Fibroblast of lung (primary cell): ENCODE data around the gene TTI1. TPM values are rescaled to one million over a fixed set of nuclear protein-coding genes. Genes with fewer than 3 reads are reported as not detected.

Experiments
- DNase-seq, 2 donors: peaks; one replicate each; pipeline versions ENCODE4 v3.0.0 to v3.0.0-alpha.2; 2010; ENCODE audit warnings: low read depth in 2 of 2
- H2AFZ ChIP-seq: 2 replicates; pipeline ENCODE4 v1.5.1; 2012; ENCODE audit warnings: low read length, control low read depth, inconsistent platforms
- H3K27ac ChIP-seq: 2 replicates; pipeline ENCODE4 v1.5.1; 2011; ENCODE audit warnings: low read length, control low read depth; ENCODE audit not compliant: insufficient read depth
- H3K27me3 ChIP-seq: 2 replicates; pipeline ENCODE4 v1.5.1; 2011; ENCODE audit warnings: mild to moderate bottlenecking, low read length; ENCODE audit not compliant: control insufficient read depth, insufficient read depth
- H3K36me3 ChIP-seq: 2 replicates; pipeline ENCODE4 v1.5.1; 2011; ENCODE audit warnings: low read length; ENCODE audit not compliant: control insufficient read depth, insufficient read depth
- H3K4me1 ChIP-seq: 2 replicates; pipeline ENCODE4 v1.5.1; 2011; ENCODE audit warnings: low read length; ENCODE audit not compliant: control insufficient read depth, insufficient read depth; ENCODE audit errors: extremely low read depth
- H3K4me2 ChIP-seq: 2 replicates; pipeline ENCODE4 v1.5.1; 2011; ENCODE audit warnings: low read length, control low read depth; ENCODE audit not compliant: insufficient read depth; ENCODE audit errors: extremely low read depth
- H3K4me3 ChIP-seq, 4 experiments: fragments of 200-600 bp in 1 of 4; sonication (generic) in 1 of 4; replicated peaks in 1 of 4; 2 replicates each; pipeline ENCODE4 v1.5.1; 2011 to 2016; ENCODE audit warnings: low read length in 4 of 4, low read depth in 3 of 4, mild to moderate bottlenecking in 3 of 4, control low read depth in 2 of 4, inconsistent platforms in 1 of 4, mixed read lengths in 1 of 4; ENCODE audit not compliant: insufficient read depth in 1 of 4; ENCODE audit errors: control extremely low read depth in 1 of 4
- H3K79me2 ChIP-seq: 2 replicates; pipeline ENCODE4 v1.5.1; 2012; ENCODE audit warnings: mild to moderate bottlenecking, low read length, inconsistent platforms; ENCODE audit not compliant: control insufficient read depth, insufficient read depth
- H3K9ac ChIP-seq: 2 replicates; pipeline ENCODE4 v1.5.1; 2011; ENCODE audit warnings: mild to moderate bottlenecking, low read length, control low read depth; ENCODE audit not compliant: insufficient read depth
- H3K9me3 ChIP-seq: 2 replicates; pipeline ENCODE4 v1.5.1; 2012; ENCODE audit warnings: low read depth, low read length; ENCODE audit not compliant: control insufficient read depth, insufficient read depth
- H4K20me1 ChIP-seq: 2 replicates; pipeline ENCODE4 v1.5.1; 2011; ENCODE audit warnings: low read length; ENCODE audit not compliant: control insufficient read depth, insufficient read depth; ENCODE audit errors: extremely low read depth
- CTCF ChIP-seq, 2 donors: IDR thresholded peaks in 1 of 2; conservative IDR thresholded peaks in 1 of 2; 1 replicate in 1 of 2; 2 replicates in 1 of 2; pipeline ENCODE4 v1.5.1; 2011 to 2012; ENCODE audit warnings: low read length in 2 of 2, control low read depth in 1 of 2, inconsistent platforms in 1 of 2, low read depth in 1 of 2, mild to moderate bottlenecking in 1 of 2
- EZH2 ChIP-seq: IDR thresholded peaks from 2 replicates; pipeline ENCODE4 v1.5.1; 2012; ENCODE audit warnings: low read length, control low read depth, mild to moderate bottlenecking; ENCODE audit errors: missing control alignments
- polyA plus RNA-seq, 2 donors: library from polyadenylated mRNA; depleted of rRNA in 1 of 2; stranded (reverse) in 1 of 2; unstranded in 1 of 2; fragments of >200 nt; gene quantifications; 2 replicates each; pipeline ENCODE4 v1.2.1, GENCODE V29; 2011 to 2012; ENCODE audit warnings: missing spikeins in 1 of 2
- total RNA-seq: library from RNA; depleted of rRNA; stranded (reverse); fragments of >200 nt; gene quantifications from 2 replicates; pipeline ENCODE4 v1.2.1, GENCODE V29; 2014

Gene TTI1
- total and polyA plus RNA-seq, 2 donors (not counting 1 experiment from before 2014, with no cell fraction given) = 12.6 to 20.0 TPM

DNA sequence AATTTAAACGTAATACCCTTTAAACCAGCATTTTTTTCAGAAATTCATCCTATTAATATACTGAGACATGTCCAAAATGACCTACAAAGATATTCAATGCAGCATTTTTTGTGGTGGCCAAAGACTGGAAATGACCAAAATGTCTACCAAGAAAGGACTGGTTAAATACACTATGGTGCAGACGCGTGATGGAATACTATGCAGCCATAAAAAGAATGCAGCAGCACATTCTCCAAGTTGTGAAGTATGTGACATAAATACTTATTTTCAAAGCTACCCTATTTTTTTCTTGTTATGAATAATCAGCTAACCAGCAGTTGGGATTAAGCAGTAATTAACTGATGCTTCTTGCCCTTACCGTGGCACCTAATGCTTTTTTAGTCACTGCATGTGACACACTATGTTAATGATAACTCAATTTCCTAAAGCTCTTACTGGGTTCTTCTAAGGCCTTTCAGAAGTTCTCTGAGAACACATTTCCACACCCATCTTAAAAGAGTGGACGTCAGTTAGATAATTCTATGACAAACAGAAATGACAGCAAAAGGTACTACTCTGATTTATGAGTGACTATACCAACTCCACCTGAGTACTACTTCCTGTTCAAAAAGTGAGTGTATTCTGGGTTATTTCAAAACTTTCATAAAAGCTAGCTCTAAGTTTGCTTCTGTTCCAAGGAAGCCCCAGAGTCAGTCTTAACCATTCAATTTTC, 24.9 kb downstream of the TTI1 start:
- no peak overlapping the region for H3K27ac ChIP-seq
- no peak overlapping the region for H3K4me2 ChIP-seq
- H3K4me1 ChIP-seq = no peaks in the 10 kb centered on the region
- no peak overlapping the region for H3K9ac ChIP-seq
- H3K36me3 ChIP-seq = peaks cover 8% of the 10 kb centered on the region
- H3K79me2 ChIP-seq = no peaks in the 10 kb centered on the region
- H2AFZ ChIP-seq = no peak overlapping the region
- H3K27me3 ChIP-seq = no peaks in the 10 kb centered on the region
- no peak for DNase-seq
- H3K9me3 ChIP-seq = no peaks in the 10 kb centered on the region
- no peaks in the 10 kb centered on the region for H4K20me1 ChIP-seq
- no peak overlapping the region for H3K4me3 ChIP-seq
- TF ChIP-seq CTCF (conservative IDR thresholded peaks at IDR 0.05 in 1 of 2, IDR thresholded peaks at IDR 0.05 in 1 of 2; ENCODE audit: low read depth in 1 of 2, low read length in 2 of 2) (no peak), EZH2 (no peak)

DNA sequence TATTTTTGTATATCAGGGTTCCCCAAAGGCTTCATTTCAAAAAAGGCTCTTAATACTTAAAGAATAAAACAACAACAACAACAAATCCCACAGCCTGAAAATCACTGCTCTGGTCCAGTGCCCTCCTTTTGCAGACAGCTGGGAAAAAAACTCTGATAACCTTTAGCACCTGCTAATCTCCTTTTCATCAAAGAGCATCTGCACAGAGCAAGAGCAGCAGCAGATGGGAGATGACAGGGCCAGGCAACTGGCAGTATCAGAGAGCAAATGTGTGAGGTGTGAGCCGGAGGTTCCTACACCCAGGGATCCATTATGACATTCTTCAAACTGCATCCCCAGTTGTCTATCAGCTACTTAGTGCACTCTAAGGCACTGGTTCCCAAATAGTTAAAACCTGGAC, 25.7 kb downstream of the TTI1 start:
- H3K4me1 ChIP-seq = no peaks in the 10 kb centered on the region
- H2AFZ ChIP-seq = no peak overlapping the region
- H4K20me1 ChIP-seq = no peaks in the 10 kb centered on the region
- no peaks in the 10 kb centered on the region for H3K9me3 ChIP-seq
- no peak for TF ChIP-seq CTCF (conservative IDR thresholded peaks at IDR 0.05 in 1 of 2, IDR thresholded peaks at IDR 0.05 in 1 of 2; ENCODE audit: low read depth in 1 of 2, low read length in 2 of 2)
- no peak for TF ChIP-seq EZH2
- no peak overlapping the region for H3K9ac ChIP-seq
- no peaks in the 10 kb centered on the region for H3K27me3 ChIP-seq
- H3K79me2 ChIP-seq = no peaks in the 10 kb centered on the region
- no peak for DNase-seq
- H3K4me2 ChIP-seq = no peak overlapping the region
- H3K36me3 ChIP-seq = peaks cover 8% of the 10 kb centered on the region
- no peak overlapping the region for H3K27ac ChIP-seq
- H3K4me3 ChIP-seq = no peak overlapping the region

DNA sequence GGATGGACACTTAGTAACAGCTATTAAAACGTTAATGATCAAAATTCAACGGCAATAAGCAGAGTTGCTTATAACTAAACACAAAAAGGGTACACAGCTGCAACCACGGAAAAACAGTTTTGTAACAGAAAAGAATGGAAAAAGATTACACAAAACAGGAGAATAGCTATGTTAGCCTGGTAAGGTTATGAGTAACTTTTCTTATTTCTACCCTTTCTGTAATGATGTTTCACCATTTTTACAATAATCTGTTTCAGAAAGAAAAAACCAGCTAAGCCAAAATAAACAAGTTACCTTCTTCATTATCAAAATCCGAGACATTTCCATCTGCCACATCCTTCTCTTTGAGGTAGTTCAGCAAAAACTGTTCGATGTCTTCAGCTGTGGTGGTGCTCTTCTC, 27.4 kb downstream of the TTI1 start:
- Histone ChIP-seq H3K9ac (no peak overlapping the region), H3K36me3 (no peaks in the 10 kb centered on the region), H2AFZ (no peak overlapping the region), H3K79me2 (no peaks in the 10 kb centered on the region), H3K27ac (no peak overlapping the region), H3K4me3 (no peak overlapping the region), H3K27me3 (no peaks in the 10 kb centered on the region), H3K9me3 (no peaks in the 10 kb centered on the region), H4K20me1 (no peaks in the 10 kb centered on the region), H3K4me2 (no peak overlapping the region), H3K4me1 (peaks cover 16% of the 10 kb centered on the region)
- no peak for DNase-seq
- TF ChIP-seq EZH2 = no peak
- TF ChIP-seq CTCF (conservative IDR thresholded peaks at IDR 0.05 in 1 of 2, IDR thresholded peaks at IDR 0.05 in 1 of 2; ENCODE audit: low read depth in 1 of 2, low read length in 2 of 2) = no peak
